ENCODE results near the gene TENM4.
A peak's percentile ranks its signal among the peaks of the same experiment; 100 is the strongest.

The TENM4 gene

DNA sequence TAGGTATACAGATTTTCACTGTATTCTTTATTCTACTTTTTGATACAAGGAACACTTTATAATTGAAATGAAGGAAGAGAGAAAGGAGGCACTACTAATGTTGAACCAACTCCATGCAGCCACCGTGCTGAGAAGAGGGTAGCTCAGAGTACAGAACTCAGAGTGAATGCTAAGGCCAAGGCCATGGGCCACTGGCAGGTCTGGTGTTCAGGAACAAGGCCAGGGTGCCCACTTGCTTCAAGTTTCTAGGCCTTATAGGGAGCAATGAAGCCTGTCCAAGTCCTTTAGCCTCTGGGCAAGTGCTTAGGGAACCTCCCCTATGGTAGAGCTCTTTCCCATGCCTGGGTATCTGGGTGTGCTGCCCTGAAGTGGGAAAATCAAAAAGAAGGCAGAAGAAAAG lies 235.0 kb downstream of the TENM4 start:
- no peak for DNase-seq
- Histone ChIP-seq H3K4me1 (no peaks in the 10 kb centered on the region), H3K9me3 (no peaks in the 10 kb centered on the region), H3K4me3 (no peak overlapping the region), H3K27ac (no peak overlapping the region), H3K27me3 (no peaks in the 10 kb centered on the region), H3K36me3 (no peaks in the 10 kb centered on the region)
- TF ChIP-seq, protein P1, sequence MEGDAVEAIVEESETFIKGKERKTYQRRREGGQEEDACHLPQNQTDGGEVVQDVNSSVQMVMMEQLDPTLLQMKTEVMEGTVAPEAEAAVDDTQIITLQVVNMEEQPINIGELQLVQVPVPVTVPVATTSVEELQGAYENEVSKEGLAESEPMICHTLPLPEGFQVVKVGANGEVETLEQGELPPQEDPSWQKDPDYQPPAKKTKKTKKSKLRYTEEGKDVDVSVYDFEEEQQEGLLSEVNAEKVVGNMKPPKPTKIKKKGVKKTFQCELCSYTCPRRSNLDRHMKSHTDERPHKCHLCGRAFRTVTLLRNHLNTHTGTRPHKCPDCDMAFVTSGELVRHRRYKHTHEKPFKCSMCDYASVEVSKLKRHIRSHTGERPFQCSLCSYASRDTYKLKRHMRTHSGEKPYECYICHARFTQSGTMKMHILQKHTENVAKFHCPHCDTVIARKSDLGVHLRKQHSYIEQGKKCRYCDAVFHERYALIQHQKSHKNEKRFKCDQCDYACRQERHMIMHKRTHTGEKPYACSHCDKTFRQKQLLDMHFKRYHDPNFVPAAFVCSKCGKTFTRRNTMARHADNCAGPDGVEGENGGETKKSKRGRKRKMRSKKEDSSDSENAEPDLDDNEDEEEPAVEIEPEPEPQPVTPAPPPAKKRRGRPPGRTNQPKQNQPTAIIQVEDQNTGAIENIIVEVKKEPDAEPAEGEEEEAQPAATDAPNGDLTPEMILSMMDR (IDR thresholded peaks at IDR 0.05): no peak
- intact Hi-C loops (cut with DNase I; ENCODE audit: low total_unique reads): no loop called here

DNA sequence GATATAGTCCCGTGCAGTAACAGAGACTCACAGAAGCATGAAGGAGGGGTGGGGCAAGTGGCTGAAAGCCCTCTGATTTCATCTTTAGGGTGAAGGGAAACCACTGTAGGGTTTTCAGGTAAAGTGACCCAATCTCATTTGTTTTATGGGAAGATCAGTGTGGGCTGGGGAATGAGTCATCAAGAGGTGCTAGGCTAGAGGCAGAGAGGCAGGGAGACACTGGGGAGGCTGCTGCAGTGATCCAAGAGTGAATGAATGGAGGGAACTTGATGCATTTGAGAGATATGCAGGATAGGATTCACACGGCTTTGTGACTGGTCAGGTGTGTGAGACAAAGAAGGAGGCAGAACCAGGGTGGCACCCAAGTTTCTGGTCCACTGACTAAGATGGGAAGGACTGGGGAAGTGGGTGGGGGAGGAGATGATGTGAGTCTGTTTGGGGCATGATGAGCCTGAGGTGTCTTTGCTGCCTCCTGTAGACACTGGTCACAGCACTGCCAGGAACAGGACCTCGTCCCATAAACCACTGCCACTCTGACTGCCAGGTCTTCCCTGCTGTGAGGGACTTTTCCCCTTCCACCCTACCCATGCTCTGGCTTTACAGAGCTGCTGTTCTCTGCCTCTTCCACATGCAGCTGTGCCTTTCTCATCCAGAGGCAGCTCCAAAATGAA lies 239.0 kb downstream of the TENM4 start:
- TF ChIP-seq, protein P1 (IDR thresholded peaks at IDR 0.05): no peak
- Histone ChIP-seq H3K36me3 (no peaks in the 10 kb centered on the region), H3K27ac (no peak overlapping the region), H3K4me1 (peaks cover 0 to 22% (median 13%) of the 10 kb centered on the region in 4 donors), H3K9me3 (no peaks in the 10 kb centered on the region), H3K27me3 (no peaks in the 10 kb centered on the region), H3K4me3 (no peak overlapping the region)
- intact Hi-C loops (cut with DNase I; ENCODE audit: low total_unique reads): no loop called here
- DNase-seq: no peak

DNA sequence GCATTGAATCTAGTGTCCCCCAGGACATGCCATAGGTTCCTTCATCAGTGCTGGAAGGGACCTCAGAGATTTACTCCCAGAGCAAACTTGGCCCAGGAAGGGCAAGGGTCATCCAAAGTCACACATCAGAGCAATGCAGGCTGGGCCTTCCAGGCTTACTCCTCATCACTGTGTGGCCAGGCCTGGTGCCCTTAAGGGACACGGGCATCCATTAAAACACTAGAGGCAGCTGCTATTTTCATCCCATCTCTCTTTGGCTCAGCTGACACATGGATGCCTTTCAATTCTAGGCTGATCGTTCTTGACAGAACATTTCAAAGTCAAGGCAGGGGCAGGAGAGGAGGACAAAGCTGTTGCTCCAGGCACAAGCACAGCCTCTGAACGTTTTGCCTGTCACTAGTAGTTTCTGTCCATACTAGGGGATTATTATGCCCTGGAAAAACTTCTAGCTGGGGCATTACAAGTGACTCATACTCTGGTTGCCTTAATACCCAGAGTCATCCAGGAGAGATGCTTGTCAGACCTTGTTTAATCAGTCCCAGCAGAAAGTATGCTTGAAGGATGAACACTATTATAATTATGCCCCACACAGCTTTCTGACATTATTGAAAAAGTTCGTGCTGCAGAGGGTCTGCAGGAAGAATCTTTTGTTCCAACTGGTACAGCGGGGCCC lies 240.3 kb downstream of the TENM4 start:
- no peaks in the 10 kb centered on the region for H3K9me3 ChIP-seq
- H3K4me3 ChIP-seq: no peak overlapping the region
- intact Hi-C loops (cut with DNase I; ENCODE audit: low total_unique reads): no loop called here
- H3K27me3 ChIP-seq: no peaks in the 10 kb centered on the region
- H3K36me3 ChIP-seq: no peaks in the 10 kb centered on the region
- TF ChIP-seq, protein P1 (IDR thresholded peaks at IDR 0.05): no peak
- peak overlapping the region; percentile 36 to 42 for H3K27ac ChIP-seq
- no peak for DNase-seq
- peaks cover 0 to 22% (median 13%) of the 10 kb centered on the region in 4 donors for H3K4me1 ChIP-seq

DNA sequence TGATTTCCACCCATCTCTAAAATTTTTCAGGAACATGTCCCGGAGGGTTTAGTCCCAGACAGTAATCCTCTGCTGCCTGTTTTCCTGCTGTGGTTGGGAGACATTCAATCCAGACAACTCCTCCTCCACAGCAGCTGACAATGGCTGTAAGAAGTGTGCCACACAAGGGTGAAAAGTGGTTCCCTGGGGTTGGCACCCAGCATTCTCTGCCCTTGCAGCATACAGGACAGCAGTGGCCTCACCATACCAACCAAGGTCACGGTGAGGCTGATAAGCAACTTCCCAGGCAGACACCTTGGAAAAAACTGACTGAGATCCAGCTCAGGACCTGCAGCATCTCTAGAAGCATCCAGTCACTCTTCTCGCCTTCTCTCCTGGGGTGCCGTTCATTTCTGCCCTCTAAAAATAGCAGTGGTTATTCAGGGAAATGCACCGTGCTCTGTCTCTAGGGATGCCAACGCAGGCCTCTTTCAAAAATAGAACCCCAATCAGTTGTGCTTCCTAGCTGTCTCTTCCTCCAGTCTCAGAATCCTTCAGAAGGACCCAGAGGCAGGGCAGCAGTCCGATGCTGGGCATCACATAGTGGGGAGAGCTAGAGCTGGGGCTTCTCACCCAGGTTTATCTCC lies 241.0 kb downstream of the TENM4 start:
- Histone ChIP-seq H3K9me3 (no peaks in the 10 kb centered on the region), H3K27ac (peak overlapping the region; percentile 36 to 42), H3K4me1 (peaks cover 0 to 22% (median 13%) of the 10 kb centered on the region in 4 donors), H3K27me3 (no peaks in the 10 kb centered on the region), H3K4me3 (no peak overlapping the region), H3K36me3 (no peaks in the 10 kb centered on the region)
- intact Hi-C loops (cut with DNase I; ENCODE audit: low total_unique reads): no loop called here
- no peak for DNase-seq
- TF ChIP-seq, protein P1 (IDR thresholded peaks at IDR 0.05): peak; percentile 16

DNA sequence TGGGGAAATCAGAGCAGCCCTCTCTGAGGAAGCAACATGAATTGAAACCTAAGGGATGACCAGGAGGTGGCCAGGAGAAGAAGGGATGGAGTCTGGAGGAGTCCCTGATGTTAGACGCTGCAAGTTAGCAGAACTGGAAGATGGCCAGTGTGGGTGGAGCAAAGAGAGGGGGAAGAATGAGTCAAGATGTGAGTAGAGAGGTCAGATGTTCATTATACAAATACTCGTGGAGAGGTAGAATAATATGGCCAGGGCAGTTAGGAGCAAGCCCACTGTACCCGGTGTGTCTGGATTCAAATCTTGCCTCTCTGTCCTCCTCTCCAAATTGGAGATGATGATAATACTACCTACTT lies 242.0 kb downstream of the TENM4 start:
- H3K4me1 ChIP-seq: peaks cover 0 to 22% (median 13%) of the 10 kb centered on the region in 4 donors
- H3K27ac ChIP-seq: no peak overlapping the region
- H3K36me3 ChIP-seq: no peaks in the 10 kb centered on the region
- H3K4me3 ChIP-seq: no peak overlapping the region
- intact Hi-C loops (cut with DNase I; ENCODE audit: low total_unique reads): no loop called here
- TF ChIP-seq, protein P1 (IDR thresholded peaks at IDR 0.05): no peak
- no peak for DNase-seq
- H3K27me3 ChIP-seq: no peaks in the 10 kb centered on the region
- H3K9me3 ChIP-seq: no peaks in the 10 kb centered on the region
